OCI-LY7 (cell line): ENCODE measurements around the gene AMOTL1. TPM values are rescaled to one million over a fixed set of nuclear protein-coding genes. Genes with fewer than 3 reads are reported as not detected.

Experiments
- BruUV-seq: library from RNA; stranded (reverse); fragments of 400-500 nt; replicated peaks from 2 replicates; lab custom pipeline; 2021; lab: Mats Ljungman, UMichigan
- CTCF ChIA-PET: fragments of 300-600 bp; sonication (Branson Sonifier 250); formaldehyde crosslinking; loops from one replicate; lab custom pipeline; 2022; ENCODE audit warnings: antibody characterized with exemption; ENCODE audit not compliant: unreplicated experiment; lab: Charles Lee
- POLR2A ChIA-PET: fragments of 300-600 bp; sonication (Branson Sonifier 250); formaldehyde crosslinking; loops from one replicate; lab custom pipeline; 2022; ENCODE audit warnings: antibody characterized with exemption; lab: Charles Lee
- DNase-seq: peaks from one replicate; pipeline ENCODE4 v3.0.0-alpha.2; 2015; ENCODE audit warnings: low spot score
- H2AFZ ChIP-seq: fragments of 200-600 bp; sonication (generic), shearing (Covaris generic); 2 replicates; pipeline ENCODE4 v1.6.1; 2014; ENCODE audit warnings: mild to moderate bottlenecking, antibody characterized with exemption, low read length, moderate library complexity
- H3K27ac ChIP-seq: fragments of 200-600 bp; sonication (generic); 2 replicates; pipeline ENCODE4 v1.5.1; 2014; ENCODE audit warnings: mixed run types, low read depth, mild to moderate bottlenecking, moderate library complexity, low read length, inconsistent platforms; ENCODE audit not compliant: poor library complexity, severe bottlenecking
- H3K36me3 ChIP-seq: fragments of 200-600 bp; sonication (generic); 2 replicates; pipeline ENCODE4 v1.6.1; 2014; ENCODE audit warnings: mild to moderate bottlenecking, antibody characterized with exemption, low read length, moderate library complexity, mixed read lengths; ENCODE audit not compliant: insufficient read depth
- H3K4me1 ChIP-seq: fragments of 200-600 bp; sonication (generic); 2 replicates; pipeline ENCODE4 v1.5.1; 2014; ENCODE audit warnings: mild to moderate bottlenecking, low read length; ENCODE audit not compliant: insufficient read depth, poor library complexity, severe bottlenecking
- H3K4me2 ChIP-seq: fragments of 200-600 bp; sonication (generic); 2 replicates; pipeline ENCODE4 v1.6.1; 2014; ENCODE audit warnings: mild to moderate bottlenecking, low read length
- H3K4me3 ChIP-seq: fragments of 200-600 bp; sonication (generic); 2 replicates; pipeline ENCODE4 v1.5.1; 2014; ENCODE audit warnings: mild to moderate bottlenecking, low read depth, low read length; ENCODE audit not compliant: poor library complexity, severe bottlenecking
- H3K79me2 ChIP-seq: fragments of 200-600 bp; sonication (generic); 2 replicates; pipeline ENCODE4 v1.6.1; 2016; ENCODE audit warnings: low read depth, mild to moderate bottlenecking, low read length, moderate library complexity, mixed read lengths; ENCODE audit not compliant: insufficient read depth
- H3K9me2 ChIP-seq: fragments of 200-600 bp; sonication (generic); 2 replicates; pipeline ENCODE4 v1.6.1; 2016; ENCODE audit warnings: mild to moderate bottlenecking, low read length, mixed read lengths; ENCODE audit not compliant: insufficient read depth
- H3K9me3 ChIP-seq: fragments of 200-600 bp; sonication (generic); 2 replicates; pipeline ENCODE4 v1.6.1; 2014; ENCODE audit warnings: mild to moderate bottlenecking, mixed run types, low read length, mixed read lengths
- H4K20me1 ChIP-seq: fragments of 200-600 bp; sonication (generic); 2 replicates; pipeline ENCODE4 v1.6.1; 2014; ENCODE audit warnings: mild to moderate bottlenecking, antibody characterized with exemption, low read length, moderate library complexity, mixed read lengths; ENCODE audit not compliant: insufficient read depth
- CTCF ChIP-seq: fragments of 200-600 bp; sonication (generic); conservative IDR thresholded peaks from 2 replicates; pipeline ENCODE4 v1.5.1; 2014; ENCODE audit warnings: mild to moderate bottlenecking, antibody characterized with exemption, low read length, moderate library complexity, mixed read lengths
- EZH2phosphoT487 ChIP-seq: fragments of 200-600 bp; sonication (generic); IDR thresholded peaks from 2 replicates; pipeline ENCODE4 v1.6.1; 2018; ENCODE audit warnings: low read depth, borderline replicate concordance, mild to moderate bottlenecking, mixed run types, antibody characterized with exemption, low read length, moderate library complexity, mixed read lengths
- intact Hi-C: fragments of 100-400 bp; cut with micrococcal nuclease; formaldehyde crosslinking; loops from one replicate; pipeline ENCODE4 v1.10.0; 2022; ENCODE audit not compliant: unreplicated experiment
- total RNA-seq, 2 experiments: library from RNA; depleted of rRNA in 1 of 2; stranded (reverse); fragments of >200 nt in 1 of 2; shearing (Covaris generic) in 1 of 2; gene quantifications; 2 replicates each; pipeline ENCODE4 v1.2.3, GENCODE V29; 2014 to 2022

Gene AMOTL1
- total RNA-seq, 2 experiments from 2014 or later, result not detected

DNA sequence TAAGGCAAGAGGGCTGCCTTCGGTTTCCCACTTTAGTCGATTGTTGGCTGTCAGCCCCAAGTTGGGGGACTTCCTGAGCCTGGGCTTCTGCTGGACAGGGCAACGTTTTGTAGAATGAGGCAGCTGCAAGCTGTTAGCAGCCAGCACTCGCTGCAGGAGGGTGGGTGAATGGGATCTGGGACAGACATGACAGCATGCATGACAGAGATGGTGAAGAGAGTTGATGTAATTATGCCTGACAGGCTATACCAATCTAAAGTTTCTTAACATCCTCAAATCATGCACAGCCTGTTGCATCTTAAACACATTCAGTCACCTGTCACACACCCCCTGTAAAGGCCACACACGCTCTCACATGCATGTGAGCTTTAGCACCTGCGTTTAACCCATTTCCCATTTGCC is 156.0 kb downstream of the AMOTL1 start:
- DNase-seq, result peak; percentile 27
- Histone ChIP-seq H3K79me2 (no peaks in the 10 kb centered on the region), H4K20me1 (no peaks in the 10 kb centered on the region), H2AFZ (peak overlapping the region; percentile 59; the same call in 1 of the 2 replicates), H3K9me3 (no peaks in the 10 kb centered on the region), H3K36me3 (no peaks in the 10 kb centered on the region), H3K9me2 (no peaks in the 10 kb centered on the region), H3K4me2 (peak overlapping the region; percentile 12; the same call in 1 of the 2 replicates), H3K4me1 (peaks cover 12% of the 10 kb centered on the region), H3K27ac (no peak overlapping the region), H3K4me3 (no peak overlapping the region)
- intact Hi-C loops, result no loop called here
- TF ChIP-seq CTCF (no peak), EZH2phosphoT487 (no peak)
- no TSS peak for BruUV-seq
- CTCF ChIA-PET, result no interaction called here
- POLR2A ChIA-PET, result interaction anchor here (0.6 to 1.4 kb wide), 3 partner anchors 9 to 984 kb away, joined by 3 to 5 read pairs (median 3); no protein-coding TSS in a partner anchor

- no peak for TF ChIP-seq CTCF
- TF ChIP-seq EZH2phosphoT487, result no peak
- BruUV-seq, result no TSS peak
- no peak overlapping the region for H3K27ac ChIP-seq
- H3K79me2 ChIP-seq, result no peaks in the 10 kb centered on the region
- CTCF ChIA-PET, result no interaction called here
- no peaks in the 10 kb centered on the region for H4K20me1 ChIP-seq
- H3K9me2 ChIP-seq, result no peaks in the 10 kb centered on the region
- POLR2A ChIA-PET, result interaction anchor here (0.6 to 1.4 kb wide), 3 partner anchors 10 to 983 kb away, joined by 3 to 5 read pairs (median 3); no protein-coding TSS in a partner anchor
- intact Hi-C loops, result no loop called here
- H2AFZ ChIP-seq, result peak overlapping the region; percentile 59; the same call in 1 of the 2 replicates
- no peak overlapping the region for H3K4me3 ChIP-seq
- H3K4me1 ChIP-seq, result peaks cover 12% of the 10 kb centered on the region
- no peaks in the 10 kb centered on the region for H3K36me3 ChIP-seq
- DNase-seq, result peak; percentile 32
- H3K4me2 ChIP-seq, result peak overlapping the region; percentile 12; the same call in 1 of the 2 replicates
- no peaks in the 10 kb centered on the region for H3K9me3 ChIP-seq
These were observed 156.5 kb downstream of the AMOTL1 start for GRCh38 chr11:94924612-94925011.
